ENCODE measurements around the gene DHX38. TPM values are rescaled to one million over a fixed set of nuclear protein-coding genes. Genes with fewer than 3 reads are reported as not detected.
"Not testable (repeated sequence)": the region's sequence is repeated elsewhere in the genome, so short reads cannot be mapped to it uniquely, and the experiment has no call there.

DHX38 gene
- total RNA-seq, 1 donor from 2014 or later = 31.4 TPM

DNA sequence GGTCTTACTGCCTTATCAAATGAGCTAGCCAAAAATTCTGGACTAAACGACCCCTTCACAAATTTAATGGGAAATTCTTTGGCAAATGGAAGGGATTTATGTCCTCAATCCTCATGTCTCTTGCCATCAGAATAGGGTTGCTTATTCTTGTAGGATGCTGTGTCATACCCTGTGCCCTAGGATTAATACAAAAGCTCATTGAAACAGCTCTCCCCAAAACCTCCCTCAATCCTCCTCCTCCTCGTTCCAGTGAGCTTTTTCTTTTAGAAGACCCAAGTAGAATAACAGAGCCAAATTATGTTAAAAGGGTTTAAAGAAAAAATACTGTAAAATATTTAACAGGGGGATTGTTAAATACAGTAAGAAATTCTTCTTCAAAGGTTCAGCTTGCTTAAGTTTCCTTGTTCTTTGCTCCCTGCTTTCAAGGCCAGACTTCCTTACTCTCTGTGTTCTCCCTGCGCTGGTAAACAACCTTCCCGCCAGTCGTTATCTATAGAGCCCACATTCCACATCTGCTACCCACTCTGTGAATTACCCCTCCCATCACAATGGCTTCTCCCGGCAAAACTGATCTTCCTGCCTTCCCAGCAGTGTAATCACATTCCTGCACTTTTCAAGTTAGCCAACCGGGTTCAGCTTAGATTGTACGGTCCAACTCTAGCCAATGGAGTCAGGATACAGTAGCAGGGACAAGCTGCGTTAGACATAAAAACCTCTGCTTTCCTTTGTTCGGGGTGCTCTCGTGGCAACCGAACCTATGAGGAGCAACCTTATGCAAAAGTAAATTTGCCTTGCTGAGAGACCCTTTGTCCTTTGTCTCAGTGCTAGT, 20.9 kb upstream of the DHX38 start:
- H3K4me3 ChIP-seq (ENCODE audit: low read depth, low read length) = no peak overlapping the region
- DNase-seq (ENCODE audit: low read depth) = no peak
- TF ChIP-seq, protein P1, sequence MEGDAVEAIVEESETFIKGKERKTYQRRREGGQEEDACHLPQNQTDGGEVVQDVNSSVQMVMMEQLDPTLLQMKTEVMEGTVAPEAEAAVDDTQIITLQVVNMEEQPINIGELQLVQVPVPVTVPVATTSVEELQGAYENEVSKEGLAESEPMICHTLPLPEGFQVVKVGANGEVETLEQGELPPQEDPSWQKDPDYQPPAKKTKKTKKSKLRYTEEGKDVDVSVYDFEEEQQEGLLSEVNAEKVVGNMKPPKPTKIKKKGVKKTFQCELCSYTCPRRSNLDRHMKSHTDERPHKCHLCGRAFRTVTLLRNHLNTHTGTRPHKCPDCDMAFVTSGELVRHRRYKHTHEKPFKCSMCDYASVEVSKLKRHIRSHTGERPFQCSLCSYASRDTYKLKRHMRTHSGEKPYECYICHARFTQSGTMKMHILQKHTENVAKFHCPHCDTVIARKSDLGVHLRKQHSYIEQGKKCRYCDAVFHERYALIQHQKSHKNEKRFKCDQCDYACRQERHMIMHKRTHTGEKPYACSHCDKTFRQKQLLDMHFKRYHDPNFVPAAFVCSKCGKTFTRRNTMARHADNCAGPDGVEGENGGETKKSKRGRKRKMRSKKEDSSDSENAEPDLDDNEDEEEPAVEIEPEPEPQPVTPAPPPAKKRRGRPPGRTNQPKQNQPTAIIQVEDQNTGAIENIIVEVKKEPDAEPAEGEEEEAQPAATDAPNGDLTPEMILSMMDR (conservative IDR thresholded peaks at IDR 0.05; ENCODE audit: low read depth, low read length) = no peak

DNA sequence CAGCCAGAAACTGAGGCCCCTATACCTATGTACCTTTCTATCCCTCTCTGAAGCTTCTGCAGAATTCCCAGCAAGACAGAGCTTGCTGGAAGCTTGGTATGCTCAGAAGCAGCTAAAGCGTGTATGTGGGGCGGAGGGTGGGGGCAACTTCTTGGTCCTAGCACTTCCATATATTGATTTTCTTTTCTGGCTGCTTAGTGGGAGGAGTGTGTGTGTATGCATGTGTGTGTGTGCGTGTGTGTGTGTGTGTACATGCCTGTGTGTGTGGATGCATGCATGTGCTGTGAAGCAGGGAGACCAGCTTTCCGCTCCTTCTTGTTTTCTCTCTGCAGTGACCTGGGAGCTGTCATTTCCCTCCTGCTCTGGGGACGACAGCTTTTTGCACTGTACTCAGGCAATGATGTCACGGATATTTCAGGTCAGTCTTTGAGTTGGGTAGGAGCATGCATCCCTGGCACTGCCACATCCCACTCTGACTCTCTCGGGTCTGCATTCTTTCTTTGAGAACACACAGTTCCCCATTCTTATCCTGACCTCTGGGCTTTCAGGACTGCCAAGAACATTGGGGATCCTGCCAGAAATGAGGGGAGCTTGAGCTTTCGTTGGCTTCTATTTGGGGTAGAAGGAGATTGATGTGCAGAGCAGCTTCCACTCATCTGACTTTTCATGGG, 20.0 kb upstream of the DHX38 start:
- H3K4me3 ChIP-seq (ENCODE audit: low read depth, low read length) = no peak overlapping the region
- TF ChIP-seq, protein P1 (conservative IDR thresholded peaks at IDR 0.05; ENCODE audit: low read depth, low read length) = no peak
- DNase-seq (ENCODE audit: low read depth) = no peak

DNA sequence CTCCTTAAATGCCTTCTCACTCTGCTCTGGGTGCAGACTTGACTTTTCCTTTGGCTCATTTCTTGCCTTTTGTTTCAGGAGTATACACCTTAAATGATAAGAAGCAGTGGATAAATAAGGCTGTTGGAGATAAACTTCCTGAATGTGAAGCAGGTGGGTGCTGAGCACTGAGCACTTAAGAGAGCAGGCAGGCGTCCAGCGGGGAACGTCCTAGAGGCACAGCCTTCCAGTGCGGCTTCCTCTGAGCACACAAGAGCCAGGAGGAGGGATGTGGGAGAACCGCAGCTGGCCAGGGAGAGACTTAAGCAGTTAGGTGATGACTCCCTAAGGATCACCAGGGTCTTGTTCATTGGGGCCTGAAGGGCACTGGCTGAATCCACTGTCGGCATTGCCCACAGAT, 18.6 kb upstream of the DHX38 start:
- not testable (repeated sequence) for DNase-seq (ENCODE audit: low read depth); H3K4me3 ChIP-seq (ENCODE audit: low read depth, low read length)

DNA sequence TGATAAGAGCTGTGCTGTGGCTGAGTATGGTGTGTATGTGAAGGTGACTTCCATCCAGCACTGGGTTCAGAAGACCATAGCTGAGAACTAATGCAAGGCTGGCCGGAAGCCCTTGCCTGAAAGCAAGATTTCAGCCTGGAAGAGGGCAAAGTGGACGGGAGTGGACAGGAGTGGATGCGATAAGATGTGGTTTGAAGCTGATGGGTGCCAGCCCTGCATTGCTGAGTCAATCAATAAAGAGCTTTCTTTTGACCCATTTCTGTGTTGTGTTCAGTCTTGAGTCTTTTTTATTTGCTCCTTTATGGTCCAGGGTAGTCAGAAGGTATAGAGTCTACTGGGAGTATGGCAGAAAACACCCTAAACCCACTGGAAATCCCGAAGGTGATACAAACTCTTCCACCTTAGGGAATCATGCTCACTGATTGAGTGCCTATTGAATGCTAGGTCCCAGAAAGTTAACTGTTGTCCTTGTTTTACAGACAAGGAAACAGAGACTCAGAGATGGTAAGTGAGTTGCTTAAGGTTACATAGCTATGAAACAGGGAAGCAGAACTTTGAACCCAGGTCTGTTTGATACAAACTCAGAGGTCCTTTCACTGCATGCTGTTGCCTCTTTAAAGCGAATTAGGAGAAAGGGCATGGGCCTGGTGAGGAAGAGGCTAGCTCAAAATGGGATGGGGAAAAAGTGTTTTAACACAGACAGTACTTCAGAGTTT, 16.5 kb upstream of the DHX38 start:
- not testable (repeated sequence) for DNase-seq (ENCODE audit: low read depth); H3K4me3 ChIP-seq (ENCODE audit: low read depth, low read length)

DNA sequence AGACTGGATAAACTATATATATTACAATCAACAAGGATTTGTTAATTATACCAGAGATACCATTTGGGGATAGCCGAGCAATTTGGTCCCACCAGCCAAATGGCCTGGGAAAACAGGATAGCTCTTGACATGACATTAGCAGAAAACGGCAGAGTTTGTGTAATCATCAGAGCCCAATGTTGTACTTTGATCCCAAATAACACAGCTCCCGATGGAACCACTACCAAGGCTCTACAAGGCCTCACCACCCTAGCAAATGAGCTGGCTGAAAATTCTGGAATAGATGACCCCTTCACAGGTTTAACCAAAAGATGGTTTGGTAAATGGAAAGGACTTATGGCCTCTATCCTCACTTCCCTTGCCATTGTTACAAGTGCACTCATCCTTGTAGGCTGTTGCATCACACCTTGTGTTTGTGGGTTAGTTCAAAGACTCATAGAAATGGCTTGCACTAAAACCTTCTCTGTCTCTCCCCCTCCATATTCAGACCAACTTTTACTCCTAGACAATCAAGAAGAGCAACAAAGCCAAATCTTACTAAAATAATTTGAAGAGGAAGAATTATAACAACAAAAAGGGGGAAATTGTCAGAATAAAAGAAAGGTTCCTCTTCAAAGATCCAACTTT, 9.8 kb upstream of the DHX38 start:
- no peak overlapping the region for H3K4me3 ChIP-seq (ENCODE audit: low read depth, low read length)
- TF ChIP-seq, protein P1 (conservative IDR thresholded peaks at IDR 0.05; ENCODE audit: low read depth, low read length) = no peak
- DNase-seq (ENCODE audit: low read depth) = peak; percentile 58

DNA sequence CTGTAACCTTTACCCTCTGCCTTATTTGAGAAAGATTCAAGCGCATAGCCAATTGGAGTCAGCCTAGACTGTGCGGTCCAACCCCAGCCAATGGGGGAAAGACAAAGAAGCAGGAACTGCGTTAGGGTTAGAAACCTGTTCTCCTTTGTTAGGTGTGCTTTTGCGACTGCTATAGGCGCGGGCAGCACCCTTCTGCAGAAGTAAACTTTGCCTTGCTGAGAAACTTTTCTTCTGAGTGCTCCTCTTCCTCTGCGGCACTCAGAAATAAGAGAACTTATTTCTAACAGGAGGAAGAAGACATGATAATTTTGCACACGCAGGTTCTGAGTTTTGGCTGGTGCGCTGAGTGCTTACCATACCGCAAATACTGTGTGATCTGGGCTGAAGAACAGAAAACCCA, 9.2 kb upstream of the DHX38 start:
- DNase-seq (ENCODE audit: low read depth) = no peak
- no peak overlapping the region for H3K4me3 ChIP-seq (ENCODE audit: low read depth, low read length)
- TF ChIP-seq, protein P1 (conservative IDR thresholded peaks at IDR 0.05; ENCODE audit: low read depth, low read length) = no peak

DNA sequence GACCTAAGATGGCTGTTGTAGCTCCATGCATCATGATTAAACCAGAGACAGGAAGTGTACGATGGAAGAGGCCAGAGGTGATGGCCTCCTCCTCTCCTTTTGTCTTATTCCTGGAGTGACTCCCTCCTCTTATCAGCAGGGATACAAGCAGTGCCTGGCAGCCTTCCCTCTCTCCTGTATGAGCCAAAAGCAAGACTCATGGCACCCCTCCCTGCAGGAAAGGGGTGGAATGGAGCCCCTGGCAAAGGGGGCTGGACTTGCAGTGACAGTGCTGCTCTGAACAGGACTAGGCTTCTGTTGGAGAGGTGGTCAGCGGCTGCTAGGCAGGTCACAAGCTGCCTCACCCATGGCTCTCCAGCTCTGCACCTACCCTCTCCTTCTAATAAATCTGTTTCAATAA, 8.6 kb upstream of the DHX38 start:
- no peak overlapping the region for H3K4me3 ChIP-seq (ENCODE audit: low read depth, low read length)
- TF ChIP-seq, protein P1 (conservative IDR thresholded peaks at IDR 0.05; ENCODE audit: low read depth, low read length) = no peak
- DNase-seq (ENCODE audit: low read depth) = no peak
